Panc1 (cell line): Measurements from ENCODE around the gene FBN1. TPM values are rescaled to one million over a fixed set of nuclear protein-coding genes. Genes with fewer than 3 reads are reported as not detected.

Experiments
- ATAC-seq: fragments of 200-7000 bp; cut with Tn5 transposase; 2 replicates; pipeline ENCODE4 v1.9.1; 2020; ENCODE audit warnings: mild to moderate bottlenecking, moderate library complexity
- BruUV-seq: library from RNA; stranded (reverse); fragments of 400-500 nt; replicated peaks from 2 replicates; lab custom pipeline; 2021; lab: Mats Ljungman, UMichigan
- CTCF ChIA-PET: fragments of 300-600 bp; sonication (Branson Sonifier 250); formaldehyde crosslinking; loops from one replicate; lab custom pipeline; 2022; ENCODE audit warnings: antibody characterized with exemption; lab: Charles Lee
- POLR2A ChIA-PET: fragments of 300-600 bp; sonication (Branson Sonifier 250); formaldehyde crosslinking; loops from one replicate; lab custom pipeline; 2022; ENCODE audit warnings: antibody characterized with exemption; lab: Charles Lee
- DNase-seq: peaks from one replicate; pipeline ENCODE4 v3.0.0-alpha.2; 2010; ENCODE audit warnings: low read depth, low spot score
- H3K27ac ChIP-seq: 2 replicates; pipeline ENCODE4 v1.5.1; 2011; ENCODE audit warnings: mild to moderate bottlenecking, low read length, inconsistent platforms
- H3K27me3 ChIP-seq: fragments of 200-500 bp; sonication (Bioruptor generic); 2 replicates; pipeline ENCODE4 v1.6.0; 2014; ENCODE audit warnings: low read length, inconsistent platforms; ENCODE audit not compliant: control insufficient read depth, insufficient read depth
- H3K36me3 ChIP-seq: fragments of 200-500 bp; sonication (Bioruptor generic); 2 replicates; pipeline ENCODE4 v1.5.1; 2014; ENCODE audit warnings: inconsistent platforms, mild to moderate bottlenecking, low read length, moderate library complexity; ENCODE audit not compliant: control insufficient read depth, insufficient read depth
- H3K4me1 ChIP-seq: 2 replicates; pipeline ENCODE4 v1.5.1; 2011; ENCODE audit warnings: inconsistent platforms, mild to moderate bottlenecking, low read length, moderate library complexity; ENCODE audit not compliant: control insufficient read depth, insufficient read depth
- H3K4me3 ChIP-seq, 2 experiments: 2 replicates each; pipeline ENCODE4 v1.5.1; 2011 to 2012; ENCODE audit warnings: low read depth in 2 of 2, low read length in 2 of 2, mild to moderate bottlenecking in 2 of 2, inconsistent platforms in 1 of 2, moderate library complexity in 1 of 2
- H3K9me3 ChIP-seq: fragments of 200-500 bp; sonication (Bioruptor generic); 2 replicates; pipeline ENCODE4 v1.5.1; 2014; ENCODE audit warnings: low read depth, mild to moderate bottlenecking, inconsistent platforms, low read length, moderate library complexity; ENCODE audit not compliant: control insufficient read depth, insufficient read depth
- CTCF ChIP-seq: fragments of 450-650 bp; IDR thresholded peaks from 2 replicates; pipeline ENCODE4 v1.5.1; 2017; ENCODE audit warnings: mild to moderate bottlenecking
- POLR2AphosphoS5 ChIP-seq: IDR thresholded peaks from 2 replicates; pipeline ENCODE4 v1.6.1; 2012; ENCODE audit warnings: mild to moderate bottlenecking, low read depth, low read length, moderate library complexity
- REST ChIP-seq, 2 experiments: IDR thresholded peaks; 2 replicates each; pipeline ENCODE4 v1.6.1; 2011 to 2012; ENCODE audit warnings: low read depth in 2 of 2, control low read depth in 1 of 2, low read length in 1 of 2, mild to moderate bottlenecking in 1 of 2, moderate library complexity in 1 of 2; ENCODE audit not compliant: insufficient read depth in 1 of 2
- SIN3A ChIP-seq: IDR thresholded peaks from 2 replicates; pipeline ENCODE4 v1.6.1; 2012; ENCODE audit warnings: low read depth, mild to moderate bottlenecking, low read length, moderate library complexity, borderline replicate concordance; ENCODE audit not compliant: insufficient read depth
- TCF7L2 ChIP-seq: IDR thresholded peaks from 2 replicates; pipeline ENCODE4 v1.6.1; 2011; ENCODE audit warnings: mild to moderate bottlenecking, low read depth, low read length, inconsistent platforms
- in situ Hi-C: cut with HindIII; loops from 2 replicates; pipeline ENCODE4 v1.10.0; 2016; ENCODE audit warnings: low sequenced_read_pairs, low pct_unique_long_range_greater_than_20kb
- intact Hi-C: fragments of 100-400 bp; cut with micrococcal nuclease; formaldehyde crosslinking; loops from one replicate; pipeline ENCODE4 v1.10.0; 2022; ENCODE audit not compliant: unreplicated experiment
- total RNA-seq: library from RNA; stranded (reverse); gene quantifications from one replicate; pipeline ENCODE4 v1.2.1, GENCODE V29; 2021; ENCODE audit not compliant: unreplicated experiment

FBN1 gene
- total RNA-seq, 1 experiment from 2014 or later, result 0.46 TPM

GRCh38 chr15:48447657-48448056 lies 197.9 kb downstream of the FBN1 start:
- CTCF ChIA-PET, result no interaction called here

GRCh38 chr15:48447058-48447457 lies 198.5 kb downstream of the FBN1 start:
- Histone ChIP-seq H3K27ac (no peak overlapping the region), H3K4me1 (no peaks in the 10 kb centered on the region), H3K36me3 (no peaks in the 10 kb centered on the region), H3K9me3 (no peaks in the 10 kb centered on the region), H3K27me3 (no peaks in the 10 kb centered on the region), H3K4me3 (no peak overlapping the region)
- ChIA-PET POLR2A (no interaction called here), CTCF (no interaction called here)
- in situ Hi-C loops, result no loop called here
- no peak for DNase-seq
- TF ChIP-seq POLR2AphosphoS5 (no peak), TCF7L2 (no peak), SIN3A (no peak), CTCF (no peak), REST (IDR thresholded peaks at IDR 0.05; ENCODE audit: insufficient read depth in 1 of 2, low read depth in 2 of 2, low read length in 1 of 2) (no peak)
- no TSS peak for BruUV-seq
- no peak for ATAC-seq
- intact Hi-C loops, result no loop called here

More at GRCh38 chr15:48447657-48448056, 197.9 kb downstream of the FBN1 start:
- DNase-seq, result no peak
- no peaks in the 10 kb centered on the region for H3K27me3 ChIP-seq
- H3K4me1 ChIP-seq, result no peaks in the 10 kb centered on the region
- H3K9me3 ChIP-seq, result no peaks in the 10 kb centered on the region
- no TSS peak for BruUV-seq
- no peak for ATAC-seq
- no peak overlapping the region for H3K27ac ChIP-seq
- no peaks in the 10 kb centered on the region for H3K36me3 ChIP-seq
- no peak overlapping the region for H3K4me3 ChIP-seq
- TF ChIP-seq SIN3A, result no peak
- TF ChIP-seq TCF7L2, result no peak
- no peak for TF ChIP-seq POLR2AphosphoS5
- no peak for TF ChIP-seq REST (IDR thresholded peaks at IDR 0.05; ENCODE audit: insufficient read depth in 1 of 2, low read depth in 2 of 2, low read length in 1 of 2)
- no peak for TF ChIP-seq CTCF
- intact Hi-C loops, result no loop called here
- in situ Hi-C loops, result no loop called here
- POLR2A ChIA-PET, result no interaction called here
